ENCODE measurements around the gene RNF2.

The RNF2 gene

DNA sequence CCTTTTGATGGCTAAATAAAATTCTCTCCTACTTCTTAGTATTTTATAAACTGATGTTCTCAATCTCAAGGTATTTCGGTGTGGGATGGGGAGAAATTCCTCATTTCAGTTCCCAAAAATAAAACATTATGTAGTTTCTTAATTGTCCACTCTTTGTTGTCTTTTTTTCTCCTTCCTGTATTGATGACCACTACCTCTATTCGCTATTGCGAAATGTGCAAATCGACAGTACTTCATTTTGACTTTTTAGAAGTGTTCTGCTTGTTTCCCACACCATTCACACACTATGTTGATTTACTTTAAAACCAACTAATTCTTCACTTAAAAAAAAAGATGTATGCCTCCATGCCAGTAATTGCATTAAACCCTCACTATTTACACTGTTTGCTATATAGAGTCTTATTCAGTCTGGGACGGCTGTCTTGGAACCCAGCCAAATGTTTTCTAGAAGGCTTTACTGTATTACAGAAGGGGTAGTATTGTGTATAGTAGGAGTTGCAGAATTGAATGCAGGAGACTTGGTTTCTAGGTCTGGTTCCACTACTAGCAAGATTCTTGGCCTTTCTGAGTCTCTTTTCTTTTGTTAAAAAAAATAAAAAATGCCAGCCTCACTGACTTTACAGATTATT lies 5.6 kb downstream of the RNF2 start:
- DNase-seq (ENCODE audit: low spot score) = no peak
- TF ChIP-seq, protein P1, sequence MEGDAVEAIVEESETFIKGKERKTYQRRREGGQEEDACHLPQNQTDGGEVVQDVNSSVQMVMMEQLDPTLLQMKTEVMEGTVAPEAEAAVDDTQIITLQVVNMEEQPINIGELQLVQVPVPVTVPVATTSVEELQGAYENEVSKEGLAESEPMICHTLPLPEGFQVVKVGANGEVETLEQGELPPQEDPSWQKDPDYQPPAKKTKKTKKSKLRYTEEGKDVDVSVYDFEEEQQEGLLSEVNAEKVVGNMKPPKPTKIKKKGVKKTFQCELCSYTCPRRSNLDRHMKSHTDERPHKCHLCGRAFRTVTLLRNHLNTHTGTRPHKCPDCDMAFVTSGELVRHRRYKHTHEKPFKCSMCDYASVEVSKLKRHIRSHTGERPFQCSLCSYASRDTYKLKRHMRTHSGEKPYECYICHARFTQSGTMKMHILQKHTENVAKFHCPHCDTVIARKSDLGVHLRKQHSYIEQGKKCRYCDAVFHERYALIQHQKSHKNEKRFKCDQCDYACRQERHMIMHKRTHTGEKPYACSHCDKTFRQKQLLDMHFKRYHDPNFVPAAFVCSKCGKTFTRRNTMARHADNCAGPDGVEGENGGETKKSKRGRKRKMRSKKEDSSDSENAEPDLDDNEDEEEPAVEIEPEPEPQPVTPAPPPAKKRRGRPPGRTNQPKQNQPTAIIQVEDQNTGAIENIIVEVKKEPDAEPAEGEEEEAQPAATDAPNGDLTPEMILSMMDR (IDR thresholded peaks at IDR 0.05; ENCODE audit: extremely low read depth, missing control alignments) = no peak

- TF ChIP-seq, protein P1 (IDR thresholded peaks at IDR 0.05; ENCODE audit: extremely low read depth, missing control alignments) = no peak
- no peak for DNase-seq (ENCODE audit: low spot score)
Observed at GRCh38 chr1:185053204-185053603, 7.8 kb downstream of the RNF2 start.

DNA sequence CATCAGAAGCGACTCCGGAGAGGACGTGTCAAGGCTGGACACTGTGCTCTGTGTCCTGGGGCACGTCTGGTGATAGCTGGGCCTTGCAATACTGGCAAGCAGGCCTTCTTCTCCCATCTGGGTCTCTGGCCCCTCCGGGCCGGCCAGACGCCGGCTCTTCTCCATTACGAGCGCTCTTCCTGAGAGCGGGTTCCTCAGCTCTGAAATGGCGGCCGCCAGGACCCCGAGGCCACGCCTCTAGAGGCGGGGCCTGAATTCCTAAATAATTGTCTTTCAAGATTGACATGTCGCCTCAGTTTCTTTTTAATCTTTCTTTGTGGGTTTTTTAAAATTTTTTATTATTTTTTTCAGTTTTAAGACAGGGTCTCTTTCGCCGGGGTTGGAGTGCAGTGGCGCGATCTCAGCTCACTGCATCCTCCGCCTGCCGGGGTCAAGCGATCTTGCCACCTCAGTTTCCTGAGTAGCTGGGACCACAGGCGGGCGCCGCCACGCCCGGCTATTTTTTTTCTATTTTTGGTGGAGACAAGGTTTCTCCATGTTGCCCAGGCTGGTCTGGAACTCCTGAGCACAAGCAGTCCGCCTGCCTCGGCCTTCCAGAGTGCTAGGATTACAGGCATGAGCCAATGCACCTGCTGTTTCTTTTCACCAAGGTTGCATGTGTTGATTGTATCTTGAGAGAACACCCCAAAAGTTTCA lies 9.2 kb downstream of the RNF2 start:
- TF ChIP-seq, protein P1 (IDR thresholded peaks at IDR 0.05; ENCODE audit: extremely low read depth, missing control alignments) = no peak
- DNase-seq (ENCODE audit: low spot score) = no peak

DNA sequence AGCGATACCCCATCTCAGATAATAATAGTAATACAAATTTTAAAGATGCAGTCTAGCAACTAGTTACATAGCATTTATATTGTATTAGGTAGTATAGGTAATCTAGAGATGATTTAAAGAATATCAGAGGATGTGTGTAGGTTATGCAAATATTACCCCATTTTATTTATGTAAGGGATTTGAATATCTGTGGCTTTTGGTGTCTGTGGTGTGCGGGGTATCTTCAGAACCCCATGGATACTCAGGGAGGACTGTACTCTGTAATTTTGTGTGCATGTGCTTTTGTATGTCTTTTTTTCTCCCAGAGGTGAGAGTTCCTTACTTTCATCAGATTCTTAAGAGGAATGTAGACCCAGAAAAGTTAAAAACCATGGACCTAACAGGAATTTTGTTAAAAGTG lies 12.8 kb downstream of the RNF2 start:
- no peak for DNase-seq (ENCODE audit: low spot score)
- TF ChIP-seq, protein P1 (IDR thresholded peaks at IDR 0.05; ENCODE audit: extremely low read depth, missing control alignments) = no peak

- TF ChIP-seq, protein P1 (IDR thresholded peaks at IDR 0.05; ENCODE audit: extremely low read depth, missing control alignments) = no peak
- DNase-seq (ENCODE audit: low spot score) = no peak
Observed at GRCh38 chr1:185058876-185059275, 13.5 kb downstream of the RNF2 start.

GRCh38 chr1:185059950-185060571 lies 14.7 kb downstream of the RNF2 start:
- no peak for DNase-seq (ENCODE audit: low spot score)
- TF ChIP-seq, protein P1 (IDR thresholded peaks at IDR 0.05; ENCODE audit: extremely low read depth, missing control alignments) = no peak

GRCh38 chr1:185062710-185063370 lies 17.5 kb downstream of the RNF2 start:
- TF ChIP-seq, protein P1 (IDR thresholded peaks at IDR 0.05; ENCODE audit: extremely low read depth, missing control alignments) = no peak
- DNase-seq (ENCODE audit: low spot score) = no peak
